ENCODE measurements around the gene TRAPPC2L.

TRAPPC2L gene

GRCh38 chr16:88861359-88861758 is 4.4 kb downstream of the TRAPPC2L start:
- DNase-seq (ENCODE audit: low spot score), result no peak

DNA sequence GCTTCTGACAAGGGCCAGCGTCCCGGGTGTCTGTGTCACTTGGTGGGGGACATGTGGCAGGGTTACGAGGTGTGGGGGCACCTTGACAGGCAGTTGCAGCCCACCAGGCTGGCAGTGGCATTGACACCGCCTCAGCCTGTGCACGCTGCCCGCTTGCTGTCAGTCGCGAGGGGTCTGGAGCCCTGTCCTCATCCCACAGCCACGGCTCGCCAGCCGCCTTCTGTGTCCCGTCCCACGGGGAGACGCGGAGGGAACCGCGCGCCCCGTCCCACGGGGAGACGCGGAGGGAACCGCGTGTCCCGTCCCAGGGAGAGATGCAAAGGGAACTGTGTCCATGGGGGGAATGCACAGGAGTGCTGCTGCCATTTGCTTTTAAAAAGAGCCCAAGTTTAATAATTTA is 6.0 kb downstream of the TRAPPC2L start:
- no peak for DNase-seq (ENCODE audit: low spot score)

DNA sequence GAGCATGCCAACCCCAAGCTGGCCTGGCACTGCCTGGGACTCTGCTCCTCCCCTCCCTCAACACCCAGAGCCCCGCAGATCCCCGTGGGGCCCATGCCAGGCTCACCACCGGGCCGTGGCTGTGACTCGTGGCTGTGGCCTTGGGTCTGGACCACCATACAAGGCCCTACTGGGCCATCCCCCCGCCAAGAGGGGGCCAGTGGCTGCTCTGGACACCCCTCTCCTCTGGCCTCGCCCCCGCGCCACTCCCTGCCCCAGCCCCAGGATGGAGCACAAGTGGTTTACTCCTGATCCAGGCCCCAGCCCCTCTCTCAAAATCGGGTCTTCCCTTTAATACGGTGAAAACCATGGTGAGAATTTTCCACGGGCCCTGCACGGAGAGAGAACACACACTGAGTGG is 6.5 kb downstream of the TRAPPC2L start:
- no peak for DNase-seq (ENCODE audit: low spot score)

DNA sequence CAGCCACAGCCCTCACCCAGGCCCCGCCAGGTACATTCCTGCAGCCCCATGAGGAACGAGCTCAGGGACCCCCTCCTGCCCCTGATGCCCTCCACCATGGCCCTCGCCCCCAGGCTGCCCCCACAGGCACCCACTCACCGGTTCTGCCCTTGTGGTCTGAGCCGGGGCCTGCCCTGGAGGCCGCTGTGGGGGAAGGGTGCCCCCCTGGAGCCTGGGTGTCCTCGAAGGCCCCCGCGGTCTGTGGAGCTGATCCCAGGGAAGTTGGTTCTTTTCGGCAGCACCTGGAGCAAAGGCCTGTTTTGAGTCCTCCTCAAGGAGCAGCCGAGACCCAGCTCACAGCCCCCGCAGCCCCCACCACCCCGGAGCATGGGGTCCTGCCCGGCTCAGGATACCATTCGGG is 7.2 kb downstream of the TRAPPC2L start:
- no peak for DNase-seq (ENCODE audit: low spot score)

DNA sequence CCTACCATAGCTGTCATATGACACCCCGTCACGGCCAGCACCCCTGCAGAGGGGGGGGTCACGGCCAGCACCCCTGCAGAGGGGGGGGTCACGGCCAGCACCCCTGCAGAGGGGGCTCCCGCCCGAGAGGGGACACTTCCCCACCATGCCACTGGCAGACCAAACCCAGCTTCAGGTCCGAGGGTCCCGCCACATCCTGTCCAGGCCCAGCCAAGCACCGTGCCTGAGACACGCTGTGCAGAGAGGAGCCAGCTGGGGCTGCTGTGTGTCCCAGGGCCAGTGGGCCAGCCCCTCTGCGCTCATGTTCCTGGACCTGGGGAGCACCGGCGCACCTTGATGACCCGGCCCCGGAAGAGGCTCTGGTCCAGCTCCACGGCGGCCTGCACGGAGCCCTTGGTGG is 7.6 kb downstream of the TRAPPC2L start:
- DNase-seq (ENCODE audit: low spot score), result no peak

GRCh38 chr16:88865310-88865709 is 8.4 kb downstream of the TRAPPC2L start:
- DNase-seq (ENCODE audit: low spot score), result no peak

DNA sequence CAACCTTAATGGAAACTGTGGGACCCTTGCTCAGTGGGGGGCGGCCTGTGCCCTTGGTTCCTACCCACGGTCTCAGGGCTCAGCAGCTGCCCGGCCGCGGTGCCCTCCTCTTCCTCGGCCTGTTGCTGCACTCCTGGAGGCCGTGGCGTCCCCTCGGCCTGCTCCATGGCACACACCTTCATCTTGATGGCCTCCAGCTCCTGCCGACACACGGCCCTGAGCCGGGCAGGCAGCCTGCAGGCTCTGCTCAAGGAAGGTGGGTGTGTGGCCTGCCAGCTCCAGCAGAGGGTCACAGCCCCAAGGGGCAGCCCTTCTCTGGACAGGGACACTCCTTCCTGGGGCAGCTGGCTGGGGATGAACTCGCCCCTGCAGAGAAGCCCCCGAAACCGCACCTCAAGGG is 8.8 kb downstream of the TRAPPC2L start:
- DNase-seq (ENCODE audit: low spot score), result no peak

DNA sequence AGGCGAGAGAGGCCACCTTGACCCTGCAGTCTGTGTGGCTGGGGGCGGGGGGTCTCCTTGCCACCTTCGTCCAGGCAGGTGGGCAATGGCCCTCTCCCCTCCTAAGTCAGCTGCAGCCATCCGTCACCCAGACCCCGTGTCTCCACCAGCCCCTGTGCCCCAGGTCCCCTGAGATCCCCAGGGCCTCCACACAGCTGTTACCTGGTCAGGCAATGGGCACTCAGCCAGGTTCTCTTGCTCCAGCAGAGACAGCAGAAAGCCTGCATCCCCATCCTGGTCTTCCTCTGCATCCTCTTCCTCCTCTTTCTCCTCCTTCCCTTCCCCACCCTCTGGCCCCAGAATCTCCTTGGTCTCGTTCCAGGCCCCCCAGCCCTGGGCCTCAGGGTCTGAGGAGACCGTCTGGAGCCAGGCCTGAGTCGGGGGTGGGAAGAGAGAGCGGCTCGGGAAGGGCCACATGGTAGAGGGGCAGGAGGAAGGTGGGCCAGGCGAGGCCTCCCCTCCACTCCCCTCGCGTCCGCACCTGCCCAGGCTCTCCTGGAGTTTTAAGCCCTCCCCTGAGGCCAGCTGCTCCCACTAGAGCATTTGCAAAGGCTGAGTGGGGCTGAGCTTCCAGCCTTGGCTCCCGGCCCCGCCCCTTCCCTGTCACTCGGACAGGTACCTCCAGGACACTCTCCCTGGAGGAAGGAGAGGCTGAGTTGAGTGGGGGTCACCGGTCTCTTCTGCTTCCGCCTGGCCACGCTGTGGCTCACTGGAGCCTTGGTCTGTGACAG is 9.4 kb downstream of the TRAPPC2L start, which contains the start of gene PABPN1L:
TSS of gene PABPN1L (minus strand) at position 510 of the 770 bp plus-strand sequence. CDS start at position 456, 54 bp downstream.
- no peak for DNase-seq (ENCODE audit: low spot score)

- no peak for DNase-seq (ENCODE audit: low spot score)
Observed at GRCh38 chr16:88867581-88868246, 10.8 kb downstream of the TRAPPC2L start.

DNA sequence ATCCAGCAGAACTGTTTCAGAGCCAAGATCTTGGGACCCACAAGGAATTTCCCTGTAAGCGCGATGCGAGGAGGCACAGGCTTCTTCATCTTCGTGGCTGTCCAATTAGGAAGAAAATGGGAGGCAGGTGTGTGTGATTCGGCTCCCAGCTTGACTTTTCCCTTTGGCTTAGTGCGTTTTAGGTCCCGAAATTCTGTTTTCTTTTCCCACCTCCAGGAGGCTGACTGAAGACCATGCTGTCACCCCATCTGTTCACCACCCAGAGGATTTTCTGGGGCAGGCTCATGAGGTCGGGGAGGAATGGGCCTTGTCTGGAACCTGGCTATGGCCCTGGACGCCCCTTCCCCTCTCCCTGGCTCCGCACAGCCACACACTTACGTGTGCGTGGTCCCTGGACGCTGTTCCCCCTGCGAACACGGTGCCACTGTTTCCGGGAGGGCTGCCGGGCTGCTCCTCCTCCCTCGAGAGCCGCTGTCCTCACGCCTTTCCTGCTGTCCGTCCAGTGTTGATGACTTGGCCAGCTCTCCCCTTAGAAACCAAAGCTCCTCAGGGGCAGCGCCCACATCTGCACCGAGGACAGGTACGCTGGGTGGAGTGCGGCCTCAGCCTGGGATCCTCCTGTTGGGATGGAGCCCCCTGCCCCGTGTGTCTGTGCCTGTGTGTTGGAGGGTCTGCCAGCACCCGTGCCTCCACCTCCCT is 12.2 kb downstream of the TRAPPC2L start:
- no peak for DNase-seq (ENCODE audit: low spot score)

GRCh38 chr16:88869673-88869980 is 12.7 kb downstream of the TRAPPC2L start:
- DNase-seq (ENCODE audit: low spot score), result no peak

GRCh38 chr16:88870608-88871348 is 13.9 kb downstream of the TRAPPC2L start:
- DNase-seq (ENCODE audit: low spot score), result no peak

DNA sequence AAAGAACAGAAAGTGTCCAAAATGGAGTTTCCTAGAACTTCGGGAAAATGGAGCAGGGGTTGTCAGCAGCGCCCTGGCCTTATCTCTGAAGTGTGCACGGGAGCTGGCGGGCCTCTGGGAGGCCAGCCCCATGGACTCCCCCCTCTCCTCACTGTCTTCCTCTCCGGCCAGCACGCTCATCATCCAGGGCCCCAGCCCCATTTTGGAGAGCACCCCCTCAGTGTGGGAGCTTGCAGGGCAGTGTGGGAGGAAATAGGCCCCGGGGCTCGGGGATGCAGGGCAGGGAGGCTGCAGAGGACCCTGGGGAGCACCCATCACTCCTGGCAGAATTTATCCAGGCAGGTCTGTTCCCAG is 14.4 kb downstream of the TRAPPC2L start:
- no peak for DNase-seq (ENCODE audit: low spot score)

GRCh38 chr16:88871730-88872416 is 14.9 kb downstream of the TRAPPC2L start:
- no peak for DNase-seq (ENCODE audit: low spot score)

GRCh38 chr16:88872650-88873331 is 15.9 kb downstream of the TRAPPC2L start:
- no peak for DNase-seq (ENCODE audit: low spot score)

DNA sequence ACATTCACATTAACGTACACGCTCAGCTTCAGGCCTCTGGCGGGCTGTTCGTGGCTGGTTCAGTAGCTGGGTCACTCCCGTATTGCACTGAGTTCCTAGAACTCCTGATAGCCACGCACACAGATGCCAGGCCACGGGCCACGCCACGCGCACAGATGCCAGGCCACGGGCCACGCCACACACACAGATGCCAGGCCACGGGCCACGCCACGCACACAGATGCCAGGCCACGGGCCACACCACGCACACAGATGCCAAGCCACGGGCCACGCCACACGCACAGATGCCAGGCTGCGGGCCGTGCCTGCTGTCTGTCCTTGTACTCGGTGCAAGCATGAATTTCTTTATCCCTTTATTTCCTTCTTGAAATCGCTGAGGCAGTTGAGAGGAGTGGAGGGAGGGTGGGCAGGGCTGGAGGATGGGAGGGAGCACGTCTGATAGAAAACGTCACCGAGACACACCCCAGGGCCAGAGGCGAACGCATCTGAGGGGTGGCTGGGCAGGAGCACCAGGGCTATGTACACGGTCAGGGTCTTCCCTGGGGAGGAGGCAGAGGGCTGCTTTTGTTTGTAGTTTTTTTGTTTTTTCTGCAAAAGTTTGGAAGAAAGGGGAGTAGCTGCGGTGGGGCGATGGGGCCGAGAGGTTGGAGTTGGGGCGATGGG is 18.1 kb downstream of the TRAPPC2L start:
- DNase-seq (ENCODE audit: low spot score), result no peak

DNA sequence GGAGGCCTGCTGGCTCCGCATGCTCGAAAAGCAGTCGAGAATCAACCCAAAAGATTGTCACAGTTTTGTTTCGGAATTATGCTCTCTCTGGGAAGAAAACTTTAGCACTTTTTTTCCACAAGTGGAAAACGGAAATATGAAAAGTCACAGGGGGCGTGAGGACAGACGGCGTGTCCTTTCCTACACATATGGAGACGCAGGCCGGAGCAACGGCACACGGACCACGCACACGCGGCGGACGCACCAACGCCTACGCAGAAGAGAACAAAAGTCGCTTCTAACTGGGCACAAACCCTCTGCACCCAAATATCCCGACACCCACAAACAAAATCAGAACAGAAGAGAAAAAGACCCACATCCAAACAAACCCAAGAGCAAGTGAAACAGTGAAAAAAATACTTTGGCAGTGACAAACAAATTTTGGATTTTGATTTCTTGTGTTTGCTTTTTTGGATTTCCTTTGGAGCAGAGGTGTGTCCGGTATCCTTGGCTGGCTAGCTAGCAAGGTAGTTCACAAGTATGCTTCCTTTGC is 18.8 kb downstream of the TRAPPC2L start:
- DNase-seq (ENCODE audit: low spot score), result no peak

DNA sequence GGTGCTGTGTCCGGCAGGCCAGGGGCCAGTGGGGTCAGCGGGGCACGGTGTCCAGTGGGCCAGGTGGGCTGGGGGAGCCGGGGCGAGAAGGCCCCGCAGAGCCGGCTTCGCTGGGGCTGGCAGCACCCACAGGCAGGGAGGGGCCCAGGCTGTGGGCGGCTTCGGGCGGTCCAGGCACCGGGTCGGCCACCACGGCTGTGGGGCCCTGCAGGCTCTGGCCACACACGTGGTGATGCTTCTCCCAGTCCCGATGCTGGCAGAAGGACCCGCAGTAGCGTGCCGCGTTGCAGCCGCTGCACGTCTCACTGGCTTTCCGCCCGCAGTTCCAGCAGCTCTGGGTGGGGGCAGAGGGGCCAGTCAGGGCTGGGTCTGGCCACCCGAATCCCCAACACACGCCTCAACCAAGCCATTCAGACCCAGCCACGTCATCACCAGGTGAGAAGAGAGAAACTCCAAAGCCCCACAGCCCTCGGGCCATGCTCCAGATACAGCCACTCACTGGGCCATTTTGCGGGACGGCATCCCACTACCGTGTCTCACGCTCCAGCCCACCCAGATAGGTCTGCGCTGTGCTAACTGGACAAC is 20.1 kb downstream of the TRAPPC2L start:
- DNase-seq (ENCODE audit: low spot score), result no peak

DNA sequence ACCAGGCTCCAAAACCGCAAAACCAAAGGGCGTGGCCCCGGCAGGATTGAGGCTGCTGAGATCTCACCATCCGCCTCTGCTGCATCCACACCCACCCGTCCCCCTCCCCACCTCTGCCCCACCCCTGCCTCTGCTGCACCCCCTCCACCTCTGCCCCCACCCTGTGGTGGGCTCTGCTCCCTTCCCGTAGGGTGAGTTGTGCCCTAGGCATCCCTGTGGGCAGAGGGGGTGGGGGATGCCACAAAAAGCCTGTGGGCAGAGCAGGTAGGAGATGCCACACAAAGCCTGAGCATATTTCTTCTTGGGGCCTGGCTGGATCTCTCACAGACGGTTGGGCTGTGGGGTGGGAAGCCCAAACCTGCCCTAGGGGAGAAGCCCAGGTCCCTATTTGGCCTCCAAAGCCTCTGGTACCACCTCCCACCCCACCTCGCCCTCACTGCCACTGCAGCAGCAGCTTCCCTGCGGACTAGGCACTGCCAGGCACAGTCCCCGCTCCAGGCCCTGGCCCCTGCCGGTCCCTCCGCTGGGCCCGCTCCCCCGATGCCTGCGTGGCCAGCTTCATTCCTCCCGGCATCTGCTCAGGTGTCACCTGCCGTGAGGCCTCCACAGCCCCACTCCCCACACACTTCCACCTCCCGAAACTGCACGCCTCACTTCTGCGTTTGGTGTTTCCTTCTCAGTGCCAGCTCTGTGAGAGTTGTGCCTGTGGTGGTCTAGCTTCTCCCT is 20.8 kb downstream of the TRAPPC2L start:
- no peak for DNase-seq (ENCODE audit: low spot score)

Data from globus pallidus (tissue), 1 donor.